NCI-H1048 (cell line): ENCODE results near the gene CDH12.
"Not testable (repeated sequence)": the region's sequence is repeated elsewhere in the genome, so short reads cannot be mapped to it uniquely, and the experiment has no call there.

ENCODE experiments used
- DNase-seq: peaks from one replicate; lab custom pipeline; 2025; lab: John Stamatoyannopoulos, UW

CDH12 gene

GRCh38 chr5:22560147-22560546 is 293.0 kb downstream of the CDH12 start:
- no peak for DNase-seq

DNA sequence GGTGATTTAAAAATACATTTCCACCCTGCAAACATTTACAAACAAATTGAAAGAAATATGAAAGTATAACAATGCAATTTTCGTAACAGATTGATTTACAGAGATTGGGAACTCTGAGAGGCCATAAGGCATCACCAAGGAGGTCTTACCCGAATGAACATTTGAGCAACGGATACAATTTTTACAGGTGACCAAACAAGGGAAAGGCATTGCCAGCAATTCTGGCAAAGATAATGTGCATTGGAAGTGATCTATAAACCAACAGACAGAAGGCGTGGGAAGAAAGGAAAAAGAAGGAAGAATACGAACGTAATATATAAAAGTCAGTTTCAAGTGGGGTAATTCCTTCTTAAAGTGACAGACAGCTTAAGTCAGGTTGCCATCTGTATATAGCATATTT is 295.9 kb downstream of the CDH12 start:
- DNase-seq, result no peak

DNA sequence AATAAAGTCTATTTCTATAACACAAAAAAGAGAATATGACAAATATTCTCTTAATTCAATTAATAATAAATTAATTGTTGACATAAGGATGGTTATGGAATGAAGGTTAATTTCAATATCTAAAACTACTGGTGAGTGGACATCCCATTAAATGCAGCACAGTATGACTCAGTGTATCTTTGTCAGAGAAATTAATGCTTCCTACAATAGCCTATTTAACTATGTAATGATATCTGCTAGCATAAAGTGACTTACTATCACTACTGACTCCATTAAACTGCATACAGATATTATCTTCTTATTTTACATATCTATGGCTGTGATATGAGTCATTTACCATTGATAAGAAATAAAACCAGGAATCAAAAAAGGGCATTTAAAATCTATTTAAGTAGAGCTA is 298.7 kb downstream of the CDH12 start:
- no peak for DNase-seq

GRCh38 chr5:22549876-22550671 is 303.1 kb downstream of the CDH12 start:
- DNase-seq, result no peak

DNA sequence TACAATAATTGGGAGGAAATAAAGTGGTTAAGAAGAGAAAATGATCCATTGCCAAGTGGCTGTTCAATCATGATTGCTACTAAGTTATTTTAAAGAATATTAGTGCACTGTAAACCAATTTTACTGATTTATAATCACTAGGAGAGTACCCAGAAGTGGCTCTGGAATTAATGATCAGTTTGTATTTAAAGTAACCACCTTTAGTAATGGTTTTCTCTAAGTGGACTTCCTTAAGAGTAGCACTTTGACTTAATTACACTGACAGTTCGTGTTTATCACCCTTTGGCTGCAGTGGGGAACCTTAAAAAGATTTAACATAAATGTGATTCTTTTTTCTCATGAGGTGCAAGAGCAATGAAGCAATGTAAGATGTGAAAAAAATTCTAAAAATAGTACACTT is 310.8 kb downstream of the CDH12 start:
- DNase-seq, result no peak

DNA sequence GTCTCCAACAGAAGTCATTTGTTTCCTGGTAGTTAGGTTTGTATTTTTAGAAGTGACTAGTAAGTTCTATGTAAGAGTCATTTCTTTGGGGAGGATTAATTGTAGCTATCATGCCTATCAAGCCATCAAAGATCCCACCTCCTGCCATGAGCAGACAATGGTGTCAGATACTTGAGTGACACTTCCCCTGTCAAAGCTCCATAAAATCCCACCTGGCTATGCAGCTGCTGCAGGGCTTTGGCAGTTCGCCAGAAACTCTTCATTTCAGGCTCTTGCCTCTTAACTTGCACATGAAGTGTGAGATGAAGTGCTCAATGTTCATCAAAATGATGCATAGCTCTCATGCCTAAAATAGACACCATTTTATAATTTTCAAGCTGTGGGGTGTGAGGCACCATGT is 312.1 kb downstream of the CDH12 start:
- no peak for DNase-seq

DNA sequence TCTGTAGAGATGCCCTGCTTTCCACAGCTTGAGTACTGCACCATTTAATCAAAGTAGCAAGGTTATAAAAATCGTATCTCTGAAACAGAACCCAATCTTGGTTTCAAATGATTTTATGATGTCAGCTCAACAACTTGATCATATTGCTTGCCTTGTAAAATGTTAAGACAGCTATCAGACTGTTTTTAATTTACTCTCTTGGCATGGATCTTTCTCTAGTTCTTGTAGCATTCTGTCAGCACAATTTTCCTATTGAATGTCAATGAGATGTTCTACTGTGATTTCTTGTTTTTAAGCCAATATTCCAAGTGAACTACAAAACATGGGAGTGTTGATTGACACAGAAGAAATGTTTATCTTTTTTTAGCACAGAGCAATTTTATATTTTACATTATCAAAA is 313.4 kb downstream of the CDH12 start:
- DNase-seq, result no peak

- DNase-seq, result no peak
Observed at GRCh38 chr5:22531986-22532385, 321.2 kb downstream of the CDH12 start.

DNA sequence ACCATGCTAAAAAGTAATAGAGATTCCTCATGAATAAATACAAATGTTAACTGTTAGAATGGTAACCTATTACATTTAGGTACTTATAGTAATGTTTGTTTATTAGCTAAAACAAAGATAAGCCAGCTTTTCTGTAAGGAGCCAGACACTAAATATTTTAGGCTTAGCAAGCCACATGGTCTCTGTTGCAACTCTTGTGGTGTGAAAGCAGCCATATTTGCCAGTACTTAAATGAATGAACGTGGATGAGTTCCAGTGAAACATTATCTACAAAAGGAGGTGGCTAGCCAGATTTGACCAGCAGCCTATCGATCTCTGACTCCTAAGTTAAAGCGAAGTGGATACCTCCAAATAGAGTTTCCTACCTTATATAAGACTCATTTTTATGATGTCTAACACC is 331.6 kb downstream of the CDH12 start:
- DNase-seq, result no peak

DNA sequence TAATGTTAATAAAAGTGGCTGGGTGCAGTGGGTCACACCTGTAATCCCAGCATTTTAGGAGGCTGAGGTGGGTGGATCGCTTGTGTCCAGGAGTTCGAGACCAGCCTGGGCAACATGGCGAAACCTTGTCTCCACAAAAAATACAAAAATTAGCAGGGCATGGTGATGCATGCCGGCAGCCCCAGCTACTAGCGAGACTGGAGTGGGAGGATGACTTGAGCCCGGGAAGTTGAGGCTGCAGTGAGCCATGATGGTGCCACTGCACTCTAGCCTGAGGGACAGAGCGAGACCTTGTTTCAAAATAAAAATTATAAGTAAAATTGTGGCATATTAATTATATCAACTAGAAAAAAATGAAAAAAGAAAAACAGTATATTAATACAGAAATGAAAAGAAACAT is 336.6 kb downstream of the CDH12 start:
- not testable (repeated sequence) for DNase-seq

- no peak for DNase-seq
Observed at GRCh38 chr5:22514231-22514630, 338.9 kb downstream of the CDH12 start.

DNA sequence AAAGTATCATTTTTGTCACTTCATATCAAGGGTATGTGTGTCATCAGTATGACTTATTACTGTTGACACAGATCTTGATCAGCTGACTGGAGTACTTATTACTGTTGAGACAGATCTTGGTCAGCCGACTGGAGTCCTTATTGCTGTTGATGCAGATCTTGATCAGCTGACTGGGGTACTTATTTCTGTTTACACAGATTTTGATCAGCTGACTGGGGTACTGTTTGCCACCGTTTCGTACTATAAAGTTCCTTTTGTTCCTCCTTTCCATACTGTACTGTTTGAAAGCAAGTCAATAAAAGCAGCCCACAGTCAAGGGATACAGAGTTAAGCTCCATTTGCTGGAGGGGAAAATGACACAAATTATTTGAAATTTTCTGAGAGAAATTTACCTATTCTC is 347.3 kb downstream of the CDH12 start:
- DNase-seq, result no peak

DNA sequence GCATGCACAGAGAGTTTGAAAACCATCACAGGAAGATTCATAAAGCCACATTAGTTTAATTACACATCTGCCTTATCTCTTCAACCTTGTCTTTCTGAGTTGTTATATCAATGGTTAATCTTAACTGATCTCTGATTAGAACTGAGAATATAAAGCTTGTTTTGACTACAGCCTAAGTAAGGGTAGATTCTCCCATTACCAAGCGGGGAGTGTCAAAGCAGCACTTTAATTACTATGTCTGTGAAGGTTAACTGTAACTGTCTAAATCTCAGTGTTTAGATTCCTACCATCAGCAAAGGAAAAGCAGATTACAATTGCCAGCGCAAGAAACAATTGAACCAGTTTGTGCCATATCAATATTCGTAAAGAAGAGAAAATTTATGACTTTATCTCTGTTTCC is 348.7 kb downstream of the CDH12 start:
- DNase-seq, result no peak

DNA sequence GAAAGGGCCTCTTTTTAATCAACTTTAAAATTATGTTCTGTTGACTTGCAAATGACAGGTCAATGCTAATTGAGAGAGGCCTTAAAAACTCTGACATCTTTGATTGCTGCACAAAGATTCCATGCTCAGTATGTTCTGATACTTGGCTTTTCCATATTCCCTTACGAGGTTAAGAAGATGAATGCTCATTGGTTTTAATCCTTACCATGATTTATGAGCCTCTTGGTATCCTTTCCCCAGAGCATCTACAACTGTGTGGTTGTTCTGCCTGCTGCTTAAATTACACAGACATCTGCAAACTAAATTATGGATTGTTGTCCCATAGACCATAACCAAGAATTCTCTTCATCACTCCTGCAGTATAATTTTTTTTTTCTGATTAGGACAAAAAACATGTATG is 352.6 kb downstream of the CDH12 start:
- DNase-seq, result no peak

- DNase-seq, result no peak
Observed at GRCh38 chr5:22496666-22497065, 356.5 kb downstream of the CDH12 start.

- no peak for DNase-seq
Observed at GRCh38 chr5:22495016-22495720, 358.0 kb downstream of the CDH12 start.

- DNase-seq, result no peak
Observed at GRCh38 chr5:22488427-22488826, 364.7 kb downstream of the CDH12 start.

- DNase-seq, result no peak
Observed at GRCh38 chr5:22480305-22480704, 372.8 kb downstream of the CDH12 start.

DNA sequence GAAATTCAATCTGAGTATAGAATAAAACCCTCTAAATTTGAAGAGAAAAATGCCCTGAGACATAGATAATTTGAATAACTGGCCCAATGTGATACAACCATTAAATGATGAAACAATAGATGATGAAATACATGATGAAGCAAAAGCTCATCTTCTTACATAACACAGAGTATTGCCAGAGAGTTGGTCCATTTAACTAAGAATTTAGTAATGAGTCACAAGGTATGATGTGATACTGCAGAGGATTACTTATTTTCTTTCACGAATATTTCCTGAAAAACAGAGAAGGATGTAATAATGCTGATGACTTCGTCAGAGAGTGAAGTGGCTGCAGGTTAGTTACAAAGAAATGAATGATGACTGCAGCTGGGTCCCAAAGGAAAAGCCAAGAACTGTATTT is 379.3 kb downstream of the CDH12 start:
- no peak for DNase-seq

- no peak for DNase-seq
Observed at GRCh38 chr5:22471154-22471553, 382.0 kb downstream of the CDH12 start.

- DNase-seq, result no peak
Observed at GRCh38 chr5:22470408-22470807, 382.7 kb downstream of the CDH12 start.

DNA sequence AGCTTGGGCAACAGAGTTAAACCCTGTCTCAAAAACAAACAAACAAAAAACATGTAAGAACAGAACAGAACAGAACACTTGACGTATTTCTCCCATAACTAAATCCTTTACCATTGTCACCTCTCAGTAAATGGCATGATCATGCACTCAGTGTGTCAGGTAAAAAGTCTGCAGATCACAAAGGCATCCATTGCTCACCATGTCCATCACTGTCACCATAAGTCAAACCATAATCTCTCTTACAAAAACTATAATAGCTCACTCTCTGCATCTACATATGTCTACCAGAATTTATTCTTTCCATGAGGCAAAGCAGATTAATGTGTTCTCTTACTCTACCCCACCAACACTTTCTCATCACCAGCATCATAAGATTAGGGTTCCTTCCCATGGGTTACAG is 387.5 kb downstream of the CDH12 start:
- no peak for DNase-seq

- no peak for DNase-seq
Observed at GRCh38 chr5:22465177-22465576, 388.0 kb downstream of the CDH12 start.

DNA sequence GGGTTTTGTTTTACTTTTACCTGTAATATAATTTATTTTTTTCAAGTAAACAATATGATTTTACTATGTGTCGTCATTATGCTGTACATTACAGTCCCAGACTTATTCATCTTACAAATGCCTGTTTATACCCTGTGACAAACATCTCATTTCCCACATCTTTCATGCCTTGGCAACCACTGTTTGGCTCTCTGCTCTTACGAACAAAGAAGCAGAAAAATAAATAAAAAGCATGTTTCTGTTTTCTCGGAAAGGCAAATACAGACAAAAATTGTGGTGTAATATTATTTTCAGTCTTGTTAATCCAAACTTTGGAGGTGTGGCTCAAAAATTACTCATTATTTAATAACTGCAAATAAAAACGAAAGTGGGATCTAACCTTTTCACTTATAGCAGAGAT is 393.0 kb downstream of the CDH12 start:
- DNase-seq, result no peak
